ENCODE data around the gene CSGALNACT2. TPM values are rescaled to one million over a fixed set of nuclear protein-coding genes. Genes with fewer than 3 reads are reported as not detected.

The CSGALNACT2 gene
- total and polyA plus RNA-seq, 9 of the 15 experiments (the other 6 are each of a cell fraction or from before 2014, with no cell fraction given) = 1.4 to 7.3 (median 3.5) TPM

- intact Hi-C loops (cut with micrococcal nuclease) (loop anchor here (10.0 kb wide), 2 partner anchors 214 to 334 kb away; no protein-coding TSS in a partner anchor), in situ Hi-C loops (cut with MboI) (no loop called here)
- H3K27me3 ChIP-seq (ENCODE audit: control insufficient read depth in 2 of 2, insufficient read depth in 2 of 2, low read length in 2 of 2) = peaks cover 39 to 47% of the 10 kb centered on the region in 2 experiments
- ChIA-PET CTCF (ENCODE audit: low intra/inter-chr PET ratio) (no interaction called here), POLR2A (no interaction called here)
- H3K9me3 ChIP-seq (replicated peaks; ENCODE audit: control insufficient read depth, insufficient read depth, low read depth, low read length) = no peaks in the 10 kb centered on the region
- H3K4me2 ChIP-seq (ENCODE audit: insufficient read depth, low read length) = no peak overlapping the region
- H3K79me2 ChIP-seq (ENCODE audit: control insufficient read depth, insufficient read depth, low read length) = no peaks in the 10 kb centered on the region
- no peaks in the 10 kb centered on the region for H3K36me3 ChIP-seq (ENCODE audit: control insufficient read depth, insufficient read depth, low read length)
- H3K9ac ChIP-seq (ENCODE audit: insufficient read depth in 1 of 2, low read depth in 2 of 2, low read length in 2 of 2) = no peak overlapping the region
- H3K9me1 ChIP-seq (ENCODE audit: control insufficient read depth, insufficient read depth, low read length) = no peaks in the 10 kb centered on the region
- DNase-seq (ENCODE audit: extremely low read depth in 1 of 4, low spot score in 3 of 4) (peak in 1 of 4 experiments; percentile 4), FAIRE-seq (no peak), ATAC-seq (no peak)
- no peak overlapping the region for H2AFZ ChIP-seq (ENCODE audit: low read depth, low read length)
- TF ChIP-seq POLR3A (IDR thresholded peaks at IDR 0.05; ENCODE audit: borderline replicate concordance, extremely low read depth, insufficient read depth, insufficient read length) = no peak
- no peak for TF ChIP-seq JUN (IDR thresholded peaks at IDR 0.05; ENCODE audit: borderline replicate concordance, low read depth, low read length)
- TF ChIP-seq JUN (CRISPR knock-in tag; IDR thresholded peaks at IDR 0.05; ENCODE audit: borderline replicate concordance) = no peak
- no peak for TF ChIP-seq ZNF274 (IDR thresholded peaks at IDR 0.05; ENCODE audit: borderline replicate concordance, low read depth, low read length)
- peaks cover 2 to 9% of the 10 kb centered on the region in 2 experiments; a peak in 2 of 5 replicates for H3K4me1 ChIP-seq (replicated peaks in 1 of 2; ENCODE audit: control insufficient read depth in 2 of 2, insufficient read depth in 2 of 2, low read length in 2 of 2)
- 2% methylated on average over 18 of the region's 18 CpGs for WGBS (ENCODE audit: insufficient coverage, low coverage, missing lambda C conversion rate)
- no TSS peak for BruUV-seq (replicated peaks)
- H3K4me3 ChIP-seq = no peak overlapping the region
- no peaks in the 10 kb centered on the region for H4K20me1 ChIP-seq (replicated peaks; ENCODE audit: control insufficient read depth, insufficient read depth, low read length)
- no peak overlapping the region for H3K27ac ChIP-seq (ENCODE audit: extremely low read depth, low read depth, low read length)
Measured at GRCh38 chr10:43130770-43131171, 7.5 kb upstream of the CSGALNACT2 start.

- H3K9me3 ChIP-seq (replicated peaks; ENCODE audit: control insufficient read depth, insufficient read depth, low read depth, low read length) = no peaks in the 10 kb centered on the region
- DNase-seq (ENCODE audit: extremely low read depth in 1 of 4, low spot score in 3 of 4) (peak in 1 of 4 experiments; percentile 6), ATAC-seq (no peak), FAIRE-seq (no peak)
- in situ Hi-C loops (cut with MboI) = no loop called here
- no TSS peak for BruUV-seq (replicated peaks)
- ChIA-PET CTCF (ENCODE audit: low intra/inter-chr PET ratio) (no interaction called here), POLR2A (no interaction called here)
- no peaks in the 10 kb centered on the region for H3K79me2 ChIP-seq (ENCODE audit: control insufficient read depth, insufficient read depth, low read length)
- H3K4me1 ChIP-seq (replicated peaks in 1 of 2; ENCODE audit: control insufficient read depth in 2 of 2, insufficient read depth in 2 of 2, low read length in 2 of 2) = peaks cover 2 to 6% of the 10 kb centered on the region in 2 experiments; a peak in 2 of 5 replicates
- H3K27me3 ChIP-seq (ENCODE audit: control insufficient read depth in 2 of 2, insufficient read depth in 2 of 2, low read length in 2 of 2) = peaks cover 34 to 42% of the 10 kb centered on the region in 2 experiments
- H3K4me2 ChIP-seq (ENCODE audit: insufficient read depth, low read length) = no peak overlapping the region
- TF ChIP-seq SRSF1 (IDR thresholded peaks at IDR 0.05; ENCODE audit: low read depth, low read length) = no peak
- no peak for TF ChIP-seq HEY1 (CRISPR knock-in tag; IDR thresholded peaks at IDR 0.05; ENCODE audit: borderline replicate concordance)
- 0 out of 4 replicates have a peak, but pooled peaks of 1 of the 2 experiments have one; percentile 24 for TF ChIP-seq ARNT (IDR thresholded peaks at IDR 0.05)
- intact Hi-C loops (cut with micrococcal nuclease) = loop anchor here (10.0 kb wide), 2 partner anchors 214 to 334 kb away; no protein-coding TSS in a partner anchor
- H2AFZ ChIP-seq (ENCODE audit: low read depth, low read length) = no peak overlapping the region
- no peak overlapping the region for H3K27ac ChIP-seq (ENCODE audit: extremely low read depth, low read depth, low read length)
- no peaks in the 10 kb centered on the region for H4K20me1 ChIP-seq (replicated peaks; ENCODE audit: control insufficient read depth, insufficient read depth, low read length)
- H3K36me3 ChIP-seq (ENCODE audit: control insufficient read depth, insufficient read depth, low read length) = no peaks in the 10 kb centered on the region
- H3K9ac ChIP-seq (ENCODE audit: insufficient read depth in 1 of 2, low read depth in 2 of 2, low read length in 2 of 2) = no peak overlapping the region
- no peaks in the 10 kb centered on the region for H3K9me1 ChIP-seq (ENCODE audit: control insufficient read depth, insufficient read depth, low read length)
- WGBS (ENCODE audit: insufficient coverage, low coverage, missing lambda C conversion rate) = 3% methylated on average over 11 of the region's 11 CpGs
- H3K4me3 ChIP-seq = no peak overlapping the region
Measured at GRCh38 chr10:43131256-43131655, 7.0 kb upstream of the CSGALNACT2 start.
